ENCODE results near the gene CIBAR2. TPM values are rescaled to one million over a fixed set of nuclear protein-coding genes. Genes with fewer than 3 reads are reported as not detected.

Gene CIBAR2
- polyA plus RNA-seq, 6 donors from 2014 or later, result not detected

GRCh38 chr16:85049706-85050305 lies 62.5 kb downstream of the CIBAR2 start:
- Mint-ChIP-seq H3K9me3 (no peaks in the 10 kb centered on the region), H3K4me3 (no peak overlapping the region), H3K27me3 (peaks cover 18 to 45% (median 42%) of the 10 kb centered on the region in 3 donors), H3K4me1 (peaks cover 4 to 6% (median 4%) of the 10 kb centered on the region in 3 donors), H3K36me3 (peaks cover 0 to 5% of the 10 kb centered on the region in 2 donors), H3K27ac (no peak overlapping the region)
- DNase-seq (no peak), ATAC-seq (ENCODE audit: low read depth in 2 of 2) (no peak)

GRCh38 chr16:85048921-85049562 lies 63.2 kb downstream of the CIBAR2 start:
- Mint-ChIP-seq H3K27ac (no peak overlapping the region), H3K4me3 (no peak overlapping the region), H3K27me3 (peaks cover 18 to 45% (median 42%) of the 10 kb centered on the region in 3 donors), H3K9me3 (no peaks in the 10 kb centered on the region), H3K36me3 (peaks cover 0 to 5% of the 10 kb centered on the region in 2 donors), H3K4me1 (peaks cover 3 to 6% (median 4%) of the 10 kb centered on the region in 3 donors)
- DNase-seq (no peak), ATAC-seq (ENCODE audit: low read depth in 2 of 2) (no peak)

Other genes with a start within 250 kb of the CIBAR2 start
- 10 to 100 TPM; 29.5 to 41.4 (median 38.2) TPM for gene ZDHHC7, start 100.9 kb downstream of the CIBAR2 start, polyA plus RNA-seq (ENCODE audit: low read depth in 6 of 6)
- gene KIAA0513, start 84.7 kb downstream of the CIBAR2 start, polyA plus RNA-seq (ENCODE audit: low read depth in 6 of 6), result 1 to 10 TPM in 5 of 6 donors, under 1 TPM in 1; 0.89 to 3.1 (median 1.3) TPM

Measured in naive B cell (primary cell).